HepG2 (cell line): ENCODE results near the gene TBCD. TPM values are rescaled to one million over a fixed set of nuclear protein-coding genes. Genes with fewer than 3 reads are reported as not detected.

ENCODE experiments used
- ARHGAP35 ChIP-seq: sonication (generic); formaldehyde crosslinking; IDR thresholded peaks from 2 replicates; pipeline ENCODE4 v1.9.0; 2022; ENCODE audit warnings: mild to moderate bottlenecking, inconsistent platforms, moderate library complexity, missing genetic modification reagents, borderline replicate concordance
- ARNT2 ChIP-seq: sonication (generic); formaldehyde crosslinking; IDR thresholded peaks from 2 replicates; pipeline ENCODE4 v1.8.0; 2022; ENCODE audit warnings: mild to moderate bottlenecking, low read depth, missing genetic modification reagents, moderate library complexity
- BRD4 ChIP-seq: sonication (generic); formaldehyde crosslinking; IDR thresholded peaks from 2 replicates; pipeline ENCODE4 v1.4.0; 2020; ENCODE audit warnings: missing genetic modification reagents
- DDIT3 ChIP-seq: sonication (generic); formaldehyde crosslinking; IDR thresholded peaks from 2 replicates; pipeline ENCODE4 v1.4.0; 2020; ENCODE audit warnings: mild to moderate bottlenecking, missing genetic modification reagents
- HOXA3 ChIP-seq: sonication (generic); formaldehyde crosslinking; IDR thresholded peaks from 2 replicates; pipeline ENCODE4 v1.5.0; 2020; ENCODE audit warnings: missing genetic modification reagents
- IRF1 ChIP-seq: sonication (generic); formaldehyde crosslinking; IDR thresholded peaks from 2 replicates; pipeline ENCODE4 v1.4.0; 2020; ENCODE audit warnings: low read depth, mild to moderate bottlenecking, missing genetic modification reagents
- JDP2 ChIP-seq: sonication (generic); formaldehyde crosslinking; IDR thresholded peaks from 2 replicates; pipeline ENCODE4 v1.8.1; 2022; ENCODE audit warnings: missing genetic modification reagents, borderline replicate concordance
- SP4 ChIP-seq: sonication (generic); formaldehyde crosslinking; IDR thresholded peaks from 2 replicates; pipeline ENCODE4 v1.8.1; 2023; ENCODE audit warnings: mild to moderate bottlenecking, missing genetic modification reagents
- TBX2 ChIP-seq: sonication (generic); formaldehyde crosslinking; IDR thresholded peaks from 2 replicates; pipeline ENCODE4 v1.5.0; 2020; ENCODE audit warnings: missing genetic modification reagents, mild to moderate bottlenecking, borderline replicate concordance
- ZBTB40 ChIP-seq, 2 experiments: fragments of 450-650 bp in 1 of 2; sonication (generic) in 1 of 2; formaldehyde crosslinking in 1 of 2; IDR thresholded peaks; 2 replicates each; pipeline versions ENCODE4 v1.6.1 to v1.8.0; 2016 to 2022; ENCODE audit warnings: antibody characterized with exemption in 1 of 2, mild to moderate bottlenecking in 1 of 2, missing genetic modification reagents in 1 of 2
- ZNF253 ChIP-seq: sonication (generic); formaldehyde crosslinking; IDR thresholded peaks from 2 replicates; pipeline ENCODE4 v1.8.0; 2022; ENCODE audit warnings: mild to moderate bottlenecking, missing genetic modification reagents, borderline replicate concordance
- ZNF703 ChIP-seq: sonication (generic); formaldehyde crosslinking; IDR thresholded peaks from 2 replicates; pipeline ENCODE4 v1.5.1; 2020; ENCODE audit warnings: missing genetic modification reagents, mild to moderate bottlenecking, moderate library complexity, borderline replicate concordance
- polyA plus RNA-seq, 8 experiments: library from polyadenylated mRNA; depleted of rRNA in 3 of 8; stranded (reverse) in 7 of 8; unstranded in 1 of 8; fragments of >200 nt; fragmentation: Illumina TruSeq in 4 of 8; extraction: Trizol in 4 of 8; gene quantifications; 2 replicates each; pipeline versions ENCODE4 v1.2.1 to v1.2.3, GENCODE V29; 2011 to 2016; ENCODE audit warnings: low read depth in 4 of 8, missing spikeins in 1 of 8, mixed read lengths in 1 of 8; ENCODE audit not compliant: insufficient read depth in 1 of 8
- total RNA-seq, 5 experiments: library from RNA; depleted of rRNA; stranded (reverse); fragments of >200 nt; fragmentation: Illumina TruSeq; extraction: Trizol; gene quantifications; 2 replicates each; pipeline ENCODE4 v1.2.3, GENCODE V29; 2016; ENCODE audit warnings: low read depth in 1 of 5
- TF ChIP-seq, protein P1 (sequence below): IDR thresholded peaks from 2 replicates; pipeline ENCODE4 v1.4.0; 2020; ENCODE audit warnings: mild to moderate bottlenecking, missing genetic modification reagents

The TBCD gene
- total and polyA plus RNA-seq, 2 of the 13 experiments (the other 11 are each of a cell fraction or from before 2014, with no cell fraction given): 33.9 to 54.8 TPM

GRCh38 chr17:82751571-82752370, at the start of gene TBCD (continued):
- TF ChIP-seq DDIT3 (peak; percentile 43; the same call in 1 of the 2 replicates), ARHGAP35 (CRISPR knock-in tag) (peak; percentile 91), ZNF703 (CRISPR knock-in tag) (no peak), ZBTB40 (IDR thresholded peaks at IDR 0.05) (no peak), ZBTB40 (CRISPR knock-in tag; IDR thresholded peaks at IDR 0.05) (peak; percentile 82), SP4 (CRISPR knock-in tag) (peak; percentile 98), HOXA3 (peak; percentile 92), TBX2 (CRISPR knock-in tag) (peak; percentile 94), IRF1 (CRISPR knock-in tag) (0 out of 2 replicates have a peak, but pooled peaks have one; percentile 58), ZNF253 (CRISPR knock-in tag) (0 out of 2 replicates have a peak, but pooled peaks have one; percentile 66), BRD4 (CRISPR knock-in tag) (peak; percentile 52; the same call in 1 of the 2 replicates), JDP2 (CRISPR knock-in tag) (no peak; the same call in 1 of the 2 replicates), ARNT2 (CRISPR knock-in tag) (peak; percentile 96)
- TF ChIP-seq, protein P1, sequence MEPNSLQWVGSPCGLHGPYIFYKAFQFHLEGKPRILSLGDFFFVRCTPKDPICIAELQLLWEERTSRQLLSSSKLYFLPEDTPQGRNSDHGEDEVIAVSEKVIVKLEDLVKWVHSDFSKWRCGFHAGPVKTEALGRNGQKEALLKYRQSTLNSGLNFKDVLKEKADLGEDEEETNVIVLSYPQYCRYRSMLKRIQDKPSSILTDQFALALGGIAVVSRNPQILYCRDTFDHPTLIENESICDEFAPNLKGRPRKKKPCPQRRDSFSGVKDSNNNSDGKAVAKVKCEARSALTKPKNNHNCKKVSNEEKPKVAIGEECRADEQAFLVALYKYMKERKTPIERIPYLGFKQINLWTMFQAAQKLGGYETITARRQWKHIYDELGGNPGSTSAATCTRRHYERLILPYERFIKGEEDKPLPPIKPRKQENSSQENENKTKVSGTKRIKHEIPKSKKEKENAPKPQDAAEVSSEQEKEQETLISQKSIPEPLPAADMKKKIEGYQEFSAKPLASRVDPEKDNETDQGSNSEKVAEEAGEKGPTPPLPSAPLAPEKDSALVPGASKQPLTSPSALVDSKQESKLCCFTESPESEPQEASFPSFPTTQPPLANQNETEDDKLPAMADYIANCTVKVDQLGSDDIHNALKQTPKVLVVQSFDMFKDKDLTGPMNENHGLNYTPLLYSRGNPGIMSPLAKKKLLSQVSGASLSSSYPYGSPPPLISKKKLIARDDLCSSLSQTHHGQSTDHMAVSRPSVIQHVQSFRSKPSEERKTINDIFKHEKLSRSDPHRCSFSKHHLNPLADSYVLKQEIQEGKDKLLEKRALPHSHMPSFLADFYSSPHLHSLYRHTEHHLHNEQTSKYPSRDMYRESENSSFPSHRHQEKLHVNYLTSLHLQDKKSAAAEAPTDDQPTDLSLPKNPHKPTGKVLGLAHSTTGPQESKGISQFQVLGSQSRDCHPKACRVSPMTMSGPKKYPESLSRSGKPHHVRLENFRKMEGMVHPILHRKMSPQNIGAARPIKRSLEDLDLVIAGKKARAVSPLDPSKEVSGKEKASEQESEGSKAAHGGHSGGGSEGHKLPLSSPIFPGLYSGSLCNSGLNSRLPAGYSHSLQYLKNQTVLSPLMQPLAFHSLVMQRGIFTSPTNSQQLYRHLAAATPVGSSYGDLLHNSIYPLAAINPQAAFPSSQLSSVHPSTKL (CRISPR knock-in tag): peak; percentile 71; the same call in 1 of the 2 replicates
